Upper lobe of left lung (tissue), 4 donors: ENCODE data around the gene SVEP1.

Experiments used
- POLR2A ChIP-seq, 4 donors: fragments of 450-650 bp; IDR thresholded peaks; one replicate each; pipeline ENCODE4 v1.5.1; 2016 to 2017; ENCODE audit warnings: antibody characterized with exemption in 4 of 4, mild to moderate bottlenecking in 2 of 4
- POLR2AphosphoS5 ChIP-seq, 2 donors: sonication (generic); formaldehyde crosslinking; IDR thresholded peaks; one replicate each; pipeline ENCODE4 v1.5.1; 2017; ENCODE audit warnings: antibody characterized with exemption in 2 of 2

DNA sequence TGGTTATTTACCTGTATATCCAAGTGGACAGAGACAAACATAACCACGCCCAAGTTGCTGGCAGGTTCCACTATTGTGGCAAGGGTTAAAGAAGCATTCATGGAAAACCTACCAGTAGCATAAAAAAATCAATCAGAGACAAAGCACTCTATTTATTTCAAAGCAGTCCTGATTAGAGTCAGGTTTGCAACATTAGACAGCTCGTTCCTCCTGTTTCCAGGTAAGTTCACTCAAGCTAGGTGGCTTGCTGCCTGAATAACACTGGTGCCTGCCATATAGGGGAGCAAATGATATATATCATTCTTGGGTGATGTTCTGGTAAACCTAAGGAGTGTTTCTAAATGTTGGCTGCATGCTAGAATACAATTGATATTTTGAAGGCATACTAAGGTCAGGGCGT is 122.3 kb downstream of the SVEP1 start:
- TF ChIP-seq POLR2A (IDR thresholded peaks at IDR 0.05) (no peak), POLR2AphosphoS5 (IDR thresholded peaks at IDR 0.05) (no peak)
